ENCODE data around the gene CLRN3.

- TF ChIP-seq CTCF (IDR thresholded peaks at IDR 0.05) (no peak), EZH2 (IDR thresholded peaks at IDR 0.05; ENCODE audit: borderline replicate concordance, insufficient read depth, low read depth, low read length, poor library complexity, severe bottlenecking) (no peak)
Measured at GRCh38 chr10:127878475-127879055, 14.2 kb downstream of the CLRN3 start.

All from B cell (primary cell).